HEK293T (cell line): ENCODE measurements around the gene TGFBR3L.

Source experiments
- CTCF ChIA-PET: fragments of 350-600 bp; formaldehyde crosslinking; extraction: SDS; loops from one replicate; lab custom pipeline; 2021; ENCODE audit warnings: antibody characterized with exemption, inconsistent platforms; lab: Yijun Ruan, JAX
- POLR2A ChIA-PET: fragments of 350-600 bp; formaldehyde crosslinking; extraction: SDS; loops from one replicate; lab custom pipeline; 2020; ENCODE audit warnings: antibody characterized with exemption, inconsistent platforms; lab: Yijun Ruan, JAX
- DNase-seq: peaks from one replicate; pipeline ENCODE4 v3.0.0; 2012; ENCODE audit warnings: mixed read lengths; ENCODE audit errors: extremely low spot score
- ARNT ChIP-seq: fragments of 450-650 bp; IDR thresholded peaks from 2 replicates; pipeline ENCODE4 v1.6.1; 2017; ENCODE audit warnings: mild to moderate bottlenecking
- BHLHE40 ChIP-seq: fragments of 450-650 bp; IDR thresholded peaks from 2 replicates; pipeline ENCODE4 v1.6.1; 2016; ENCODE audit warnings: mild to moderate bottlenecking, moderate library complexity, borderline replicate concordance
- CTBP1 ChIP-seq: fragments of 450-650 bp; IDR thresholded peaks from 2 replicates; pipeline ENCODE4 v1.6.1; 2016; ENCODE audit warnings: borderline replicate concordance
- ELF4 ChIP-seq: fragments of 450-650 bp; IDR thresholded peaks from 2 replicates; pipeline ENCODE4 v1.6.1; 2017; ENCODE audit warnings: antibody characterized with exemption
- FOXA1 ChIP-seq: fragments of 450-650 bp; IDR thresholded peaks from 2 replicates; pipeline ENCODE4 v1.6.1; 2016; ENCODE audit warnings: mild to moderate bottlenecking
- FOXK2 ChIP-seq: fragments of 450-650 bp; IDR thresholded peaks from 2 replicates; pipeline ENCODE4 v1.6.1; 2016; ENCODE audit warnings: mild to moderate bottlenecking
- FOXM1 ChIP-seq: fragments of 450-650 bp; IDR thresholded peaks from 2 replicates; pipeline ENCODE4 v1.6.1; 2017; ENCODE audit warnings: mild to moderate bottlenecking, borderline replicate concordance
- HDGF ChIP-seq: fragments of 450-650 bp; IDR thresholded peaks from 2 replicates; pipeline ENCODE4 v1.6.1; 2017; ENCODE audit warnings: antibody characterized with exemption, borderline replicate concordance
- L3MBTL2 ChIP-seq: fragments of 450-650 bp; conservative IDR thresholded peaks from 2 replicates; pipeline ENCODE4 v1.6.1; 2016; ENCODE audit warnings: mild to moderate bottlenecking
- LEF1 ChIP-seq: fragments of 450-650 bp; IDR thresholded peaks from 2 replicates; pipeline ENCODE4 v1.6.1; 2017; ENCODE audit warnings: mild to moderate bottlenecking, borderline replicate concordance
- NFRKB ChIP-seq: fragments of 450-650 bp; IDR thresholded peaks from 2 replicates; pipeline ENCODE4 v1.6.1; 2016; ENCODE audit warnings: mild to moderate bottlenecking, moderate library complexity
- PKNOX1 ChIP-seq: fragments of 450-650 bp; IDR thresholded peaks from 2 replicates; pipeline ENCODE4 v1.6.1; 2016
- SP1 ChIP-seq: fragments of 450-650 bp; IDR thresholded peaks from 2 replicates; pipeline ENCODE4 v1.6.1; 2017
- SUZ12 ChIP-seq: fragments of 450-650 bp; IDR thresholded peaks from 2 replicates; pipeline ENCODE4 v1.6.1; 2016; ENCODE audit warnings: mild to moderate bottlenecking
- TARDBP ChIP-seq: fragments of 450-650 bp; IDR thresholded peaks from 2 replicates; pipeline ENCODE4 v1.6.1; 2016
- ZNF384 ChIP-seq: fragments of 450-650 bp; IDR thresholded peaks from 2 replicates; pipeline ENCODE4 v1.6.1; 2016

TGFBR3L gene

GRCh38 chr19:7907544-7907943, 7.1 kb upstream of the TGFBR3L start:
- TF ChIP-seq LEF1 (no peak), BHLHE40 (no peak), HDGF (no peak), FOXA1 (no peak), NFRKB (no peak), L3MBTL2 (no peak)
- ChIA-PET CTCF (no interaction called here), POLR2A (no interaction called here)
- no peak for DNase-seq

GRCh38 chr19:7908078-7908699, 6.4 kb upstream of the TGFBR3L start:
- CTCF ChIA-PET = interaction anchor here (1.3 kb wide), 1 partner anchor 13 kb away, joined by 5 read pairs; no protein-coding TSS in a partner anchor

GRCh38 chr19:7908742-7909461, 5.7 kb upstream of the TGFBR3L start:
- CTCF ChIA-PET = interaction anchor here (0.5 to 1.3 kb wide), 2 partner anchors 12 to 25 kb away, joined by 3 to 5 read pairs; no protein-coding TSS in a partner anchor
- DNase-seq = no peak
- TF ChIP-seq L3MBTL2 = no peak
- no peak for TF ChIP-seq PKNOX1
- no peak for TF ChIP-seq HDGF
- TF ChIP-seq SP1 = no peak
- TF ChIP-seq ELF4 = no peak
- TF ChIP-seq LEF1 = no peak
- TF ChIP-seq TARDBP = no peak
- TF ChIP-seq NFRKB = no peak
- no peak for TF ChIP-seq FOXA1
- TF ChIP-seq ZNF384 = no peak
- TF ChIP-seq BHLHE40 = no peak
- TF ChIP-seq FOXK2 = no peak
- TF ChIP-seq ARNT = no peak
- TF ChIP-seq CTBP1 = no peak
- TF ChIP-seq FOXM1 = no peak
- no peak for TF ChIP-seq SUZ12
- POLR2A ChIA-PET = interaction anchor here (1.1 kb wide), 1 partner anchor 11 kb away, joined by 3 read pairs; the partner anchor contains the start of gene SNAPC2

More at GRCh38 chr19:7908078-7908699, 6.4 kb upstream of the TGFBR3L start:
- POLR2A ChIA-PET = no interaction called here
- no peak for DNase-seq
- TF ChIP-seq FOXK2 (no peak), ARNT (no peak), HDGF (no peak), TARDBP (no peak), SP1 (no peak), BHLHE40 (no peak), ZNF384 (no peak), LEF1 (no peak)

GRCh38 chr19:7909471-7910067, 5.1 kb upstream of the TGFBR3L start:
- DNase-seq = no peak
- TF ChIP-seq FOXM1 (no peak), NFRKB (no peak), LEF1 (no peak), TARDBP (no peak), ARNT (no peak), FOXK2 (no peak), BHLHE40 (no peak), ZNF384 (no peak), SUZ12 (no peak), L3MBTL2 (no peak), SP1 (no peak), FOXA1 (no peak), CTBP1 (no peak), ELF4 (no peak), HDGF (no peak), PKNOX1 (no peak)
- POLR2A ChIA-PET = interaction anchor here (1.1 kb wide), 1 partner anchor 10 kb away, joined by 3 read pairs; the partner anchor contains the start of gene SNAPC2
- CTCF ChIA-PET = interaction anchor here (0.5 kb wide), 1 partner anchor 26 kb away, joined by 3 read pairs; no protein-coding TSS in a partner anchor

GRCh38 chr19:7910321-7911161, 4.1 kb upstream of the TGFBR3L start:
- DNase-seq = no peak
- no peak for TF ChIP-seq SUZ12
- no peak for TF ChIP-seq FOXM1
- no peak for TF ChIP-seq FOXK2
- no peak for TF ChIP-seq FOXA1
- TF ChIP-seq ARNT = no peak
- TF ChIP-seq LEF1 = no peak
- TF ChIP-seq ELF4 = no peak
- no peak for TF ChIP-seq CTBP1
- TF ChIP-seq PKNOX1 = no peak
- ChIA-PET CTCF (no interaction called here), POLR2A (no interaction called here)
